K562 (cell line): Measurements from ENCODE around the gene TRIOBP. TPM values are rescaled to one million over a fixed set of nuclear protein-coding genes. Genes with fewer than 3 reads are reported as not detected.

Source experiments
- ASH1L ChIP-seq: fragments of 450-650 bp; IDR thresholded peaks from 2 replicates; pipeline ENCODE4 v1.6.1; 2018; ENCODE audit warnings: borderline replicate concordance, mild to moderate bottlenecking, low read depth; ENCODE audit not compliant: partially characterized antibody
- CHD1 ChIP-seq: fragments of 200-600 bp; sonication (generic); IDR thresholded peaks from one replicate; pipeline ENCODE4 v1.6.1; 2012; ENCODE audit warnings: mild to moderate bottlenecking, moderate library complexity, low read length, inconsistent platforms
- KAT8 ChIP-seq: fragments of 450-650 bp; IDR thresholded peaks from 2 replicates; pipeline ENCODE4 v1.6.1; 2016; ENCODE audit warnings: low read depth, mild to moderate bottlenecking
- KDM1A ChIP-seq, 2 experiments: fragments of 450-650 bp; IDR thresholded peaks; 2 replicates each; pipeline ENCODE4 v1.6.1; 2016; ENCODE audit warnings: mild to moderate bottlenecking in 2 of 2
- MBD2 ChIP-seq: sonication (generic); IDR thresholded peaks from 2 replicates; pipeline ENCODE4 v1.6.1; 2016; ENCODE audit warnings: low read depth, borderline replicate concordance
- PHF8 ChIP-seq: fragments of 200-600 bp; sonication (generic); IDR thresholded peaks from 2 replicates; pipeline ENCODE4 v1.6.1; 2012; ENCODE audit warnings: mixed run types, mild to moderate bottlenecking, inconsistent platforms, low read length, moderate library complexity, borderline replicate concordance
- PREB ChIP-seq: sonication (generic); formaldehyde crosslinking; IDR thresholded peaks from 2 replicates; pipeline ENCODE4 v1.8.1; 2023; ENCODE audit warnings: mild to moderate bottlenecking, missing genetic modification reagents
- SIRT6 ChIP-seq: IDR thresholded peaks from one replicate; pipeline ENCODE4 v1.6.1; 2012; ENCODE audit warnings: low read depth, mild to moderate bottlenecking, control low read depth, inconsistent platforms, low read length, moderate library complexity
- SPI1 ChIP-seq: IDR thresholded peaks from 2 replicates; pipeline ENCODE4 v1.6.1; 2011; ENCODE audit warnings: low read depth, low read length, control low read depth, borderline replicate concordance
- ZBTB33 ChIP-seq: sonication (generic); formaldehyde crosslinking; IDR thresholded peaks from 2 replicates; pipeline ENCODE4 v1.8.1; 2023; ENCODE audit warnings: mild to moderate bottlenecking, missing genetic modification reagents
- ZNF592 ChIP-seq: fragments of 450-650 bp; IDR thresholded peaks from 2 replicates; pipeline ENCODE4 v1.6.1; 2017; ENCODE audit warnings: antibody characterized with exemption, mild to moderate bottlenecking
- ZNF778 ChIP-seq: fragments of 450-650 bp; formaldehyde crosslinking; IDR thresholded peaks from 2 replicates; pipeline ENCODE4 v1.4.0; 2020; ENCODE audit warnings: mild to moderate bottlenecking, moderate library complexity
- polyA plus RNA-seq, 8 experiments: library from polyadenylated mRNA; depleted of rRNA in 4 of 8; stranded (reverse) in 5 of 8; unstranded in 3 of 8; fragments of >200 nt; fragmentation: Nextera tagmentation in 2 of 8; fragmentation: Illumina TruSeq in 1 of 8; extraction: Ambion mirVana in 2 of 8; extraction: Trizol in 1 of 8; gene quantifications; 2 replicates each; pipeline versions ENCODE4 v1.2.1 to v1.2.3, GENCODE V29; 2011 to 2014; ENCODE audit warnings: inconsistent platforms in 1 of 8, missing spikeins in 1 of 8
- total RNA-seq, 7 experiments: library from RNA; depleted of rRNA in 6 of 7; stranded (reverse); fragments of >200 nt in 6 of 7; fragmentation: Illumina TruSeq in 2 of 7; extraction: Trizol in 2 of 7; gene quantifications; 2 replicates each; pipeline versions ENCODE4 v1.2.1 to v1.2.3, GENCODE V29; 2011 to 2021; ENCODE audit warnings: low replicate concordance in 1 of 7
- TF ChIP-seq, protein P1 (sequence below): fragments of 250-450 bp; sonication (Bioruptor Pico); IDR thresholded peaks from 2 replicates; pipeline ENCODE4 v1.4.0; 2020; ENCODE audit warnings: mild to moderate bottlenecking, moderate library complexity, borderline replicate concordance
- TF ChIP-seq, protein P2 (sequence below), 2 experiments: fragments of 450-650 bp in 1 of 2; sonication (generic) in 1 of 2; formaldehyde crosslinking in 1 of 2; IDR thresholded peaks in 1 of 2; conservative IDR thresholded peaks in 1 of 2; 2 replicates each; pipeline versions ENCODE4 v1.6.1 to v1.8.1; 2016 to 2023; ENCODE audit warnings: mild to moderate bottlenecking in 2 of 2, moderate library complexity in 2 of 2, inconsistent platforms in 1 of 2, missing genetic modification reagents in 1 of 2

The TRIOBP gene
- total and polyA plus RNA-seq, 9 of the 15 experiments (the other 6 are each of a cell fraction or from before 2014, with no cell fraction given) = 0.24 to 13.8 (median 5.5) TPM

GRCh38 chr22:37658133-37659065 lies 38.4 kb upstream of the TRIOBP start, which contains the start of gene PDXP (continued):
- TF ChIP-seq ZNF592 = no peak
- TF ChIP-seq, protein P1, sequence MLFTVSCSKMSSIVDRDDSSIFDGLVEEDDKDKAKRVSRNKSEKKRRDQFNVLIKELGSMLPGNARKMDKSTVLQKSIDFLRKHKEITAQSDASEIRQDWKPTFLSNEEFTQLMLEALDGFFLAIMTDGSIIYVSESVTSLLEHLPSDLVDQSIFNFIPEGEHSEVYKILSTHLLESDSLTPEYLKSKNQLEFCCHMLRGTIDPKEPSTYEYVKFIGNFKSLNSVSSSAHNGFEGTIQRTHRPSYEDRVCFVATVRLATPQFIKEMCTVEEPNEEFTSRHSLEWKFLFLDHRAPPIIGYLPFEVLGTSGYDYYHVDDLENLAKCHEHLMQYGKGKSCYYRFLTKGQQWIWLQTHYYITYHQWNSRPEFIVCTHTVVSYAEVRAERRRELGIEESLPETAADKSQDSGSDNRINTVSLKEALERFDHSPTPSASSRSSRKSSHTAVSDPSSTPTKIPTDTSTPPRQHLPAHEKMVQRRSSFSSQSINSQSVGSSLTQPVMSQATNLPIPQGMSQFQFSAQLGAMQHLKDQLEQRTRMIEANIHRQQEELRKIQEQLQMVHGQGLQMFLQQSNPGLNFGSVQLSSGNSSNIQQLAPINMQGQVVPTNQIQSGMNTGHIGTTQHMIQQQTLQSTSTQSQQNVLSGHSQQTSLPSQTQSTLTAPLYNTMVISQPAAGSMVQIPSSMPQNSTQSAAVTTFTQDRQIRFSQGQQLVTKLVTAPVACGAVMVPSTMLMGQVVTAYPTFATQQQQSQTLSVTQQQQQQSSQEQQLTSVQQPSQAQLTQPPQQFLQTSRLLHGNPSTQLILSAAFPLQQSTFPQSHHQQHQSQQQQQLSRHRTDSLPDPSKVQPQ = no peak
- TF ChIP-seq ZNF778 (CRISPR knock-in tag) = no peak
- TF ChIP-seq SPI1 = no peak
- TF ChIP-seq, protein P2, sequence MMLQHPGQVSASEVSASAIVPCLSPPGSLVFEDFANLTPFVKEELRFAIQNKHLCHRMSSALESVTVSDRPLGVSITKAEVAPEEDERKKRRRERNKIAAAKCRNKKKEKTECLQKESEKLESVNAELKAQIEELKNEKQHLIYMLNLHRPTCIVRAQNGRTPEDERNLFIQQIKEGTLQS (IDR thresholded peaks at IDR 0.05) = no peak
- TF ChIP-seq, protein P2 (CRISPR knock-in tag; conservative IDR thresholded peaks at IDR 0.05) = no peak
- TF ChIP-seq ASH1L = peak; percentile 95
- TF ChIP-seq SIRT6 = no peak
- no peak for TF ChIP-seq KAT8
- TF ChIP-seq MBD2 = peak; percentile 93
- TF ChIP-seq KDM1A (IDR thresholded peaks at IDR 0.05) = no peak
- peak; percentile 84; the same call in 1 of the 2 replicates for TF ChIP-seq PHF8
- no peak for TF ChIP-seq ZBTB33
- TF ChIP-seq CHD1 = no peak
- TF ChIP-seq PREB (CRISPR knock-in tag) = no peak
